T-helper 2 cell (primary cell): Measurements from ENCODE around the gene SCARB2.

Source experiments
- DNase-seq, 5 experiments: peaks; one replicate each; pipeline versions ENCODE4 v3.0.0 to v3.0.0-alpha.2; 2012 to 2022

The SCARB2 gene

DNA sequence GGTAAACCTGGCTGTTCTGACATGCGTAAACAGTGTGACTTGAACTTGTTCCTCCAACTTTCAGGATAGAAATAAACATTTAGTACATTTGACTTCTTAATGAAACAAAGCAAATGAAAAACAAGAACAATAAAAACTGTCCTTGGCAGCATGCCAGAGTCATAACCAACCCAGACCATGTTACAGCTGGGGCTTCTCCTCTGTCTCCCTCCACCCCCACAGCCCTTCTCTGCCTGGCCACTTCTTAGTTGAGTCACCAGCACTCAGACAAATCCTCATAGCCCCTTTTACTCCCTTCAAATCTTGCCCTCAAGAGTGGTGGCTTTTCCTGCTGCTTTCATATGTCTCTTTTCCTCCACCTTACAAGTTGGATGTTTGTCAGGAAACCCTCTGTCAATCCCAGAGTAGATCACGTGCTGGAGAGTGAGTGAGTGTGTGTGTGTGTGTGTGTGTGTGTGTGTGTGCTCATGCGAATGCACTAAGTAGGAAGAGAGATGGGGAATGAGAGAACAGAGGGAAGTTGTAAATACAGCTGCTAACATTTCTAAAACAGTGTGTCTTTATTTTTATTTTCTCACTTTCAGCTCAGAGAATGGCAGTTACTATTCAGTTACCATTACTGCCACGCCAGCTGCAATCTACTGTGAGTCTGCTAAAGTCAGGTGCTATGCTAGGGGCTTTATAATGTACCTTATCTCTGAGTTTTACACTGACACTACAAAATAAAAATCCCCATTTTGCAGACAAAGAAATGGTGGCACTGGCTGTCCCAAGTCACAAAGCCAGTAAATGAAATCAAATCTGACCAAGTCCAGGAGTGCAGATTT is 15.0 kb downstream of the SCARB2 start:
- DNase-seq = peak in 1 of 5 experiments; percentile 73

- peak in 1 of 5 experiments; percentile 31 for DNase-seq
These were observed 15.6 kb downstream of the SCARB2 start for GRCh38 chr4:76197971-76198410.

GRCh38 chr4:76197031-76197743 is 16.4 kb downstream of the SCARB2 start:
- DNase-seq = peak in 1 of 5 experiments; percentile 3

DNA sequence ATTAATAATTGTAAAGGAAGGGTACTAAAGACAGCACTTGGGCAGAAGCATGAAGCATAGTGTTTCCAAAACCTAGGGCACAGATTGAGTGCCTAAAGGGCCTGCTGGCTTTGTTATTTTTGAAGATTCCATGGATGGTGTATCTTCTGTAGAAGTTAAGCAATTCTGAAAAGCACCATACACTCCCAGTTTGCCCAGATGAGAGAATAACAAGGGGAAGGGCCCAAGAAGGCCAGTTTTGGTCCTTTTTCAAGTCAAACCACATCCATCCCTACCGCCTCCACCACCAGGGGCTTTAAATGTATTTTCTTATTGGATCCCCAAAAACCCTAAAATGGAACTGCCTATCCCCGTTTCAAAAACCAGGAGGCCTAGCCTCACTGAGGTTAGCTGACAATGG is 17.2 kb downstream of the SCARB2 start:
- no peak for DNase-seq

- no peak for DNase-seq
These were observed 18.3 kb downstream of the SCARB2 start for GRCh38 chr4:76195326-76195725.

- DNase-seq = no peak
These were observed 19.3 kb downstream of the SCARB2 start for GRCh38 chr4:76194325-76194724.

DNA sequence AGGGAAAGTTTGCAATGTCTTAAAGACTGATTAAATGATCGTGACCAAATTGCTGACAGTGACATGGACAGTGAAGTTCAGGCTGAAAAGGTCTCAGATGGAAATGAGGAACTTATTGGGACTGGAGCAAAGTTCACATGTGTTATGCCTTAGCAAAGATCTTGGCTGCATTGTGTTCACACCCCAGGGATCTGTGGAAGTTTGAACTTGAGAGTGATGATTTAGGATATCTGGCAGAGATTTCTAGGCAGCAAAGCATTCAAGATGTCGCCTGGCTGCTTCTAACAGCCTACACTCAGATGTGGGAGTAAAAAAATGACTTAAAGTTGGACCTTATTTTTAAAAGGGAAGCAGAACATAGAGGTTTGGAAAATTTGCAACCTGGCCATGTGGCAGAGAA is 21.4 kb downstream of the SCARB2 start:
- DNase-seq = no peak

DNA sequence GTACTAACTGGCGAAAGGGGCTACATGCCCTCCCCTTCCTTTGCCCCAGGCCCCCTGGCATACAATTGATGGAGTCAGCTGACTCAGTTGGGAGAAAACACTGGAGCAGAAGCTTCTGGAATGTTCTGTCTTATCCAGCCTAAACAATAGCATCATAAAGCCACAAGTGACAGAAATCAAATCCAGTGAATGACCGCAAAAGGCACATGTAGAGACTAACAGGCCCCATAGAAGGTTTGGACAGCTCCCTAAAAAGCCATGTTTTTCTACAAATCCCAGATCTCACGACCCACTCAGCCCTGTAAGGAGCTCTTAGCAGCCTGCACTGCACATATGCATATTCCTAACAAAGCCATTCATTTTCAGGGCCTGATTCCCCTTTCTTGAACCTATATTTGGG is 25.1 kb downstream of the SCARB2 start:
- no peak for DNase-seq

DNA sequence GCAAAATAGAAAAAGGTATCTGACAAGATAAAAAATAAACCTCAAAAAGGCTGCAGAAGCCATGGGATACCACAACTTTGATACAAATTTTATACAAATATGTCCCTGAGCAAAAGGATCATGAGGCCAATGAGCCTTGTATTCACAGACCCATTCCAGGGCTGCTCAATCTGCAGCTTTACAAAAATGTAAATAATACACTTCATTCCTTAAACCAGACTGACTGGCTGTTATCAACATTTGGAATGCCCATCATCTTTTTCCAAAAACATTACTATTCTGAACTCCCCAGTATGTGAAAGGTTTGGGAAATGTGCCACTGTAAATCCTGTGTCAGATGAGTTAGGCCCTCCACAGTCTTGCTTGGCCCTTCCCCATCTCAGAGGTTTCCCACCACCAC is 25.5 kb downstream of the SCARB2 start:
- no peak for DNase-seq

- DNase-seq = no peak
These were observed 26.5 kb downstream of the SCARB2 start for GRCh38 chr4:76187152-76187551.

- DNase-seq = no peak
These were observed 31.2 kb downstream of the SCARB2 start for GRCh38 chr4:76182463-76182862.

DNA sequence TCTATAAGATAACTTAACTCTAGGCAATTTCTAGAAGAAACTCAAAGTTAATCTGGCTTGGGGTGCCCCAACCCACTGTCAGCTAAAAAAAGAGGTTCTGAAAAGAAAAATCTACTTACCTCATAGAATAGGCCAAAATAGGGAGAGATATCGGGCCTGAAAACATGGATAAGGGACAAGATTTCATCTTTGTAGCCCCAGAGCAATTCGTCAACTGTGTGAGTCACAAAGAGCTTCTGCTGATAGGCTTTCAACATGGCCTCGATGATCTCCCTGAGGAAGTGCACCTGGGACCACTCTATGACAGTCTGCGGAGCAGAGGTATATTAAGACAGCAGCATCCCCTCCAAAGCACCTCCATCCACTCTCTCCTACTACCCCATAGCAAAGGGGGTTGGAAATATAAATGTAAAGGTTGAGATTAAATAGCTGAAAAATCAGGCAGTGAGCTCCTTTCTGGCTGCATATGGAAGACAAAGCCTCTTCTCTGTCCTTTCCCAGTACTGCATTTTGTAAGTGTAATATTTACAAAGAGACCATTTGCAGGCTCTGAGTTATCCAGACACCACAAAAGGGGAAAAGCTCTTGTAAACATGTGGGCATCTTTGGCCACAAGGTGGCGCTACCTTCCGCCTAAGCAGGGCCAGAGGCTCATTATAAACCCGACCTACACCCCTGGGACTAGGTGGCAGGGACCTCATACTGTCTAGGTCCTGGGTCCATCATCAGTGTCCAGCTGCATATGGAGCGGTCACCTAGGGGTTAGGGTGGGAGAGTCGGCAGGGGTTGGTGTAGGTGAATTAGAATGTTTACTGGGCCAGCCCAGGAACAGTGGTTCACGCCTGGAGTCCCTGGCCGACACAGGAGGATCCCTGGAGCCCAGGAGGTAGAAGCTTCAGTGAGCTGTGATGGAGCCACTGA is 34.0 kb downstream of the SCARB2 start:
- peak; percentile 46 to 77 (median 68) for DNase-seq

GRCh38 chr4:76178296-76178695 is 35.3 kb downstream of the SCARB2 start:
- no peak for DNase-seq

- DNase-seq = no peak
These were observed 35.9 kb downstream of the SCARB2 start for GRCh38 chr4:76177709-76178108.

GRCh38 chr4:76175336-76175735 is 38.3 kb downstream of the SCARB2 start:
- no peak for DNase-seq

- no peak for DNase-seq
These were observed 39.4 kb downstream of the SCARB2 start for GRCh38 chr4:76174216-76174615.

DNA sequence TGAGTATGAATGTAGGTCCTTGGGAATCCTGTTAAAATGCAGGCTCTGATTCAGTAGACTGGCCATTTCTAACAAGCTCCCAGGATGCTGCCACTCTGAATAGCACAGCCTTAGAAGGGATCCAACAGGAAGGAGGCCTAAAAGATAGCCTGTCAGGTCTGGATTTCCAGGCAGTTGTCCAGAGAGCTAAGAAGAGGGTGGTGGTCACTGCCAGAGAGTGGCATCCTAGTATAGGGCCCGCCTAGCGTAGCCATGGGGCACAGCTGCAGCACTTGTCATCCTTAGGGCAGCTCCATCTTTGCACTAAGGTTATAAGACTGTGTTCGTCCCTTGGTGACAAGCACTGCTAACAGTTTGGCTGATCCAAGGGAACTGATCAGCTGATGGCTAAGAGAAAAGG is 44.9 kb downstream of the SCARB2 start:
- no peak for DNase-seq

GRCh38 chr4:76166480-76166879 is 47.1 kb downstream of the SCARB2 start:
- DNase-seq = no peak

DNA sequence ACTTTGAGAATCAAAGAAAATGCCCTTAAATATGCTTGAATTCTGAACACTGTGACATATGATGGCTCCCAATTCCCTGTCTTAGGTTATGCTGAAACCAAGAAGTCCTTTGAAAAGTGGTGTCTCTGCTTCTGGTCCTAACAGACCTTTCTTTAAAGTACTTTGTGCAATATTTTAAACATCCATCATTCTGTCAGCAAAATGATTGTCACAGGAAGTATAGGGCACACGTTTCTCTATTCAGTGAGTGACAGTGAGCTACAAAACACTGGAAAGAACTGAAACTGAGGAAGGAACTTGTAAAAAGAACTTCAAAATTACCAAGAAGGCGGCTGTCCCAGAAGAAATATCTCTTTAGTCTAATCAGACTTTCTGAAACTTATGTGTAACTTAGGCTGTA is 53.3 kb downstream of the SCARB2 start:
- DNase-seq = no peak

DNA sequence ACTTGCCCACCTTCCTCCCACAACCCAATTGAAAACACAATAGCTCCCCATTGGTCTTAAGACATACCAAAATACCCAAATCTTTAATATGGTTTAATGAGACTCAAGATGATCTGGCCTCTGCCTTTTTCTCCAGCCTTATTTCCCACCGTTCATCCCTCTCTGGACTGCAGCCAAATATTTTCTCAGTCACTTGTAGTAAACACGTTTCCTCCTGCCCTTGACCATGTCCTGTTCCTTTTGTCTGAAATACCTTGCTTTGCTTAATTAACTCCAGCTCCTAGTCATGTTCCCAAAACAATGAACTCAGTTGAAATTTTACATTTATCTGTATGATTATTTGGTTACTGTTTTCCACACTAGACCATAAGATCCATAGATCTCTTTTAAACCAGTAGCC is 57.0 kb downstream of the SCARB2 start:
- no peak for DNase-seq

- no peak for DNase-seq
These were observed 57.6 kb downstream of the SCARB2 start for GRCh38 chr4:76155979-76156378.

GRCh38 chr4:76153356-76153755 is 60.3 kb downstream of the SCARB2 start:
- DNase-seq = no peak
